K562 (cell line): ENCODE measurements around the gene CALD1.

Experiments
- ETV6 ChIP-seq, 3 experiments: fragments of 150-350 bp in 1 of 3; sonication (generic) in 1 of 3; formaldehyde crosslinking in 1 of 3; IDR thresholded peaks; 2 replicates each; pipeline versions ENCODE4 v1.6.1 to v1.8.0; 2014 to 2022; ENCODE audit warnings: borderline replicate concordance in 2 of 3, low read depth in 2 of 3, antibody characterized with exemption in 1 of 3, low read length in 1 of 3, mild to moderate bottlenecking in 1 of 3, missing genetic modification reagents in 1 of 3
- HMGN3 ChIP-seq: IDR thresholded peaks from 2 replicates; pipeline ENCODE4 v1.6.1; 2011; ENCODE audit warnings: borderline replicate concordance, low read depth, mild to moderate bottlenecking, mixed read lengths, low read length; ENCODE audit not compliant: insufficient read length; ENCODE audit errors: extremely low read depth
- MAFF ChIP-seq: IDR thresholded peaks from 2 replicates; pipeline ENCODE4 v1.6.1; 2012; ENCODE audit warnings: low read length, improper control_type of control experiment
- PCBP1 ChIP-seq: fragments of 200-400 bp; formaldehyde crosslinking; IDR thresholded peaks from 2 replicates; pipeline ENCODE4 v1.6.1; 2018; ENCODE audit warnings: mild to moderate bottlenecking, low read depth, low read length; ENCODE audit not compliant: poor library complexity, severe bottlenecking
- RFX5 ChIP-seq: IDR thresholded peaks from 2 replicates; pipeline ENCODE4 v1.6.1; 2011; ENCODE audit warnings: low read depth, mild to moderate bottlenecking, improper control_type of control experiment, low read length
- STAT5A ChIP-seq: IDR thresholded peaks from 2 replicates; pipeline ENCODE4 v1.6.1; 2012; ENCODE audit warnings: low read length, inconsistent platforms, borderline replicate concordance
- ZBTB2 ChIP-seq: fragments of 450-650 bp; IDR thresholded peaks from 2 replicates; pipeline ENCODE4 v1.6.1; 2016; ENCODE audit warnings: antibody characterized with exemption
- ZNF232 ChIP-seq: sonication (generic); formaldehyde crosslinking; IDR thresholded peaks from 2 replicates; pipeline ENCODE4 v1.8.0; 2022; ENCODE audit warnings: mild to moderate bottlenecking, missing genetic modification reagents
- TF ChIP-seq, protein P1 (sequence below), 3 experiments: IDR thresholded peaks in 2 of 3; conservative IDR thresholded peaks in 1 of 3; 2 replicates each; pipeline ENCODE4 v1.5.1; 2011 to 2012; ENCODE audit warnings: low read length in 3 of 3, mild to moderate bottlenecking in 3 of 3, control low read depth in 2 of 3, improper control_type of control experiment in 1 of 3, inconsistent platforms in 1 of 3, low read depth in 1 of 3, mixed read lengths in 1 of 3, moderate library complexity in 1 of 3; ENCODE audit not compliant: insufficient read depth in 2 of 3

- TF ChIP-seq PCBP1 (no peak), ETV6 (IDR thresholded peaks at IDR 0.05; ENCODE audit: borderline replicate concordance in 1 of 2, low read depth in 2 of 2, low read length in 1 of 2) (no peak), ETV6 (CRISPR knock-in tag; IDR thresholded peaks at IDR 0.05; ENCODE audit: borderline replicate concordance) (no peak), RFX5 (no peak), STAT5A (no peak), HMGN3 (no peak), MAFF (no peak), ZNF232 (CRISPR knock-in tag) (no peak), ZBTB2 (no peak)
- TF ChIP-seq, protein P1, sequence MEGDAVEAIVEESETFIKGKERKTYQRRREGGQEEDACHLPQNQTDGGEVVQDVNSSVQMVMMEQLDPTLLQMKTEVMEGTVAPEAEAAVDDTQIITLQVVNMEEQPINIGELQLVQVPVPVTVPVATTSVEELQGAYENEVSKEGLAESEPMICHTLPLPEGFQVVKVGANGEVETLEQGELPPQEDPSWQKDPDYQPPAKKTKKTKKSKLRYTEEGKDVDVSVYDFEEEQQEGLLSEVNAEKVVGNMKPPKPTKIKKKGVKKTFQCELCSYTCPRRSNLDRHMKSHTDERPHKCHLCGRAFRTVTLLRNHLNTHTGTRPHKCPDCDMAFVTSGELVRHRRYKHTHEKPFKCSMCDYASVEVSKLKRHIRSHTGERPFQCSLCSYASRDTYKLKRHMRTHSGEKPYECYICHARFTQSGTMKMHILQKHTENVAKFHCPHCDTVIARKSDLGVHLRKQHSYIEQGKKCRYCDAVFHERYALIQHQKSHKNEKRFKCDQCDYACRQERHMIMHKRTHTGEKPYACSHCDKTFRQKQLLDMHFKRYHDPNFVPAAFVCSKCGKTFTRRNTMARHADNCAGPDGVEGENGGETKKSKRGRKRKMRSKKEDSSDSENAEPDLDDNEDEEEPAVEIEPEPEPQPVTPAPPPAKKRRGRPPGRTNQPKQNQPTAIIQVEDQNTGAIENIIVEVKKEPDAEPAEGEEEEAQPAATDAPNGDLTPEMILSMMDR (IDR thresholded peaks at IDR 0.05 in 2 of 3, conservative IDR thresholded peaks at IDR 0.05 in 1 of 3; ENCODE audit: insufficient read depth in 2 of 3, low read depth in 1 of 3, low read length in 3 of 3), result no peak
Observed at GRCh38 chr7:134907000-134907399, 127.6 kb downstream of the CALD1 start.
